Caco-2 (cell line): ENCODE results near the gene PLCB1. TPM values are rescaled to one million over a fixed set of nuclear protein-coding genes. Genes with fewer than 3 reads are reported as not detected.

ENCODE experiments used
- BruUV-seq: library from RNA; stranded (reverse); fragments of 400-500 nt; replicated peaks from 2 replicates; lab custom pipeline; 2021; lab: Mats Ljungman, UMichigan
- CTCF ChIA-PET: fragments of 300-600 bp; sonication (Branson Sonifier 250); formaldehyde crosslinking; loops from one replicate; lab custom pipeline; 2022; ENCODE audit warnings: antibody characterized with exemption; lab: Charles Lee
- POLR2A ChIA-PET: fragments of 300-600 bp; sonication (Branson Sonifier 250); formaldehyde crosslinking; loops from one replicate; lab custom pipeline; 2022; ENCODE audit warnings: antibody characterized with exemption; lab: Charles Lee
- DNase-seq, 2 experiments: peaks; one replicate each; pipeline versions ENCODE4 v3.0.0 to v3.0.0-alpha.2; 2020 to 2022
- H3K27me3 ChIP-seq: replicated peaks from 2 replicates; pipeline ENCODE4 v1.6.0; 2011; ENCODE audit warnings: low read length; ENCODE audit not compliant: control insufficient read depth, insufficient read depth
- H3K36me3 ChIP-seq: 2 replicates; pipeline ENCODE4 v1.5.1; 2011; ENCODE audit warnings: low read length; ENCODE audit not compliant: control insufficient read depth, insufficient read depth
- H3K4me1 ChIP-seq: fragments of 250-450 bp; sonication (Bioruptor Pico); 2 replicates; pipeline ENCODE4 v1.5.1; 2020; ENCODE audit warnings: mild to moderate bottlenecking
- H3K4me3 ChIP-seq: 2 replicates; pipeline ENCODE4 v1.5.1; 2011; ENCODE audit warnings: low read depth, mild to moderate bottlenecking, control low read depth, low read length
- H3K9me3 ChIP-seq: fragments of 250-450 bp; sonication (Bioruptor Pico); 2 replicates; pipeline ENCODE4 v1.5.1; 2020; ENCODE audit warnings: mild to moderate bottlenecking, moderate library complexity
- H3K27ac Mint-ChIP-seq: one replicate; pipeline ENCODE4 v1.8.0; 2022; ENCODE audit warnings: mixed read lengths; ENCODE audit not compliant: unreplicated experiment
- H3K27me3 Mint-ChIP-seq: one replicate; pipeline ENCODE4 v1.8.0; 2022; ENCODE audit warnings: mixed read lengths; ENCODE audit not compliant: insufficient read depth, unreplicated experiment
- H3K36me3 Mint-ChIP-seq: one replicate; pipeline ENCODE4 v1.8.0; 2022; ENCODE audit warnings: mild to moderate bottlenecking, mixed read lengths; ENCODE audit not compliant: insufficient read depth, unreplicated experiment
- H3K4me1 Mint-ChIP-seq: one replicate; pipeline ENCODE4 v1.8.0; 2022; ENCODE audit warnings: low read depth, mixed read lengths; ENCODE audit not compliant: unreplicated experiment
- H3K4me3 Mint-ChIP-seq: one replicate; pipeline ENCODE4 v1.8.0; 2022; ENCODE audit warnings: mild to moderate bottlenecking, moderate library complexity, mixed read lengths; ENCODE audit not compliant: unreplicated experiment
- H3K9me3 Mint-ChIP-seq: one replicate; pipeline ENCODE4 v1.8.0; 2022; ENCODE audit warnings: mixed read lengths; ENCODE audit not compliant: unreplicated experiment
- CTCF ChIP-seq, 2 experiments: fragments of 200-600 bp in 1 of 2; IDR thresholded peaks; 1 replicate in 1 of 2; 2 replicates in 1 of 2; pipeline versions ENCODE4 v1.5.1 to v1.8.0; 2011 to 2022; ENCODE audit warnings: antibody characterized with exemption in 1 of 2, control low read depth in 1 of 2, inconsistent platforms in 1 of 2, low read depth in 1 of 2, low read length in 1 of 2, mild to moderate bottlenecking in 1 of 2, moderate library complexity in 1 of 2; ENCODE audit not compliant: insufficient read depth in 1 of 2, severe bottlenecking in 1 of 2, unreplicated experiment in 1 of 2
- intact Hi-C: fragments of 100-400 bp; cut with micrococcal nuclease; formaldehyde crosslinking; loops from one replicate; pipeline ENCODE4 v1.10.0; 2022; ENCODE audit not compliant: unreplicated experiment
- total RNA-seq: library from RNA; stranded (reverse); gene quantifications from 2 replicates; pipeline ENCODE4 v1.2.3, GENCODE V29; 2022

Gene PLCB1
- total RNA-seq, 1 experiment from 2014 or later: 105 TPM

GRCh38 chr20:8432435-8433148 lies 300.5 kb downstream of the PLCB1 start:
- H3K4me1 Mint-ChIP-seq: peaks cover 6% of the 10 kb centered on the region
- H3K27me3 Mint-ChIP-seq: no peaks in the 10 kb centered on the region
- no peaks in the 10 kb centered on the region for H3K9me3 Mint-ChIP-seq
- H3K27me3 ChIP-seq: no peaks in the 10 kb centered on the region
- no peak overlapping the region for H3K4me3 ChIP-seq
- TF ChIP-seq CTCF (IDR thresholded peaks at IDR 0.05; ENCODE audit: insufficient read depth in 1 of 2, low read depth in 1 of 2, low read length in 1 of 2, severe bottlenecking in 1 of 2, unreplicated experiment in 1 of 2): no peak
- no peak overlapping the region for H3K27ac Mint-ChIP-seq
- H3K9me3 ChIP-seq: no peaks in the 10 kb centered on the region
- BruUV-seq: no TSS peak
- ChIA-PET CTCF (no interaction called here), POLR2A (no interaction called here)
- no peaks in the 10 kb centered on the region for H3K36me3 ChIP-seq
- DNase-seq: no peak
- no peak overlapping the region for H3K4me3 Mint-ChIP-seq
- intact Hi-C loops: no loop called here
- no peaks in the 10 kb centered on the region for H3K36me3 Mint-ChIP-seq
- no peaks in the 10 kb centered on the region for H3K4me1 ChIP-seq

- Mint-ChIP-seq H3K4me1 (peaks cover 6% of the 10 kb centered on the region), H3K9me3 (no peaks in the 10 kb centered on the region), H3K27me3 (no peaks in the 10 kb centered on the region), H3K4me3 (no peak overlapping the region), H3K27ac (no peak overlapping the region), H3K36me3 (no peaks in the 10 kb centered on the region)
- no peaks in the 10 kb centered on the region for H3K36me3 ChIP-seq
- intact Hi-C loops: no loop called here
- CTCF ChIA-PET: interaction anchor here (0.7 kb wide), 1 partner anchor 191 kb away, joined by 3 read pairs; no protein-coding TSS in a partner anchor
- POLR2A ChIA-PET: no interaction called here
- H3K27me3 ChIP-seq: no peaks in the 10 kb centered on the region
- no peaks in the 10 kb centered on the region for H3K4me1 ChIP-seq
- no peak overlapping the region for H3K4me3 ChIP-seq
- no peaks in the 10 kb centered on the region for H3K9me3 ChIP-seq
- DNase-seq: no peak
- BruUV-seq: no TSS peak
- TF ChIP-seq CTCF (IDR thresholded peaks at IDR 0.05; ENCODE audit: insufficient read depth in 1 of 2, low read depth in 1 of 2, low read length in 1 of 2, severe bottlenecking in 1 of 2, unreplicated experiment in 1 of 2): no peak
Observed at GRCh38 chr20:8433291-8433690, 301.2 kb downstream of the PLCB1 start.

GRCh38 chr20:8434326-8434876 lies 302.3 kb downstream of the PLCB1 start:
- Mint-ChIP-seq H3K36me3 (no peaks in the 10 kb centered on the region), H3K9me3 (no peaks in the 10 kb centered on the region), H3K4me1 (peaks cover 6% of the 10 kb centered on the region), H3K27ac (no peak overlapping the region), H3K4me3 (no peak overlapping the region), H3K27me3 (no peaks in the 10 kb centered on the region)
- no peak for TF ChIP-seq CTCF (IDR thresholded peaks at IDR 0.05; ENCODE audit: insufficient read depth in 1 of 2, low read depth in 1 of 2, low read length in 1 of 2, severe bottlenecking in 1 of 2, unreplicated experiment in 1 of 2)
- no TSS peak for BruUV-seq
- ChIA-PET CTCF (no interaction called here), POLR2A (no interaction called here)
- no peaks in the 10 kb centered on the region for H3K36me3 ChIP-seq
- no peak overlapping the region for H3K4me3 ChIP-seq
- H3K4me1 ChIP-seq: no peaks in the 10 kb centered on the region
- DNase-seq: no peak
- intact Hi-C loops: no loop called here
- no peaks in the 10 kb centered on the region for H3K9me3 ChIP-seq
- H3K27me3 ChIP-seq: no peaks in the 10 kb centered on the region
